Effector CD8-positive, alpha-beta T cell (primary cell): ENCODE results near the gene BCCIP.

Experiments
- DNase-seq: peaks from one replicate; lab custom pipeline; 2025; lab: John Stamatoyannopoulos, UW

BCCIP gene

GRCh38 chr10:125797994-125798662 lies 25.2 kb upstream of the BCCIP start:
- DNase-seq, result no peak

GRCh38 chr10:125799451-125800182 lies 23.7 kb upstream of the BCCIP start:
- DNase-seq, result no peak

GRCh38 chr10:125801574-125801973 lies 21.8 kb upstream of the BCCIP start:
- DNase-seq, result no peak

- no peak for DNase-seq
Measured at GRCh38 chr10:125802131-125802530, 21.2 kb upstream of the BCCIP start.

- no peak for DNase-seq
Measured at GRCh38 chr10:125802739-125803138, 20.6 kb upstream of the BCCIP start.

GRCh38 chr10:125808047-125808446 lies 15.3 kb upstream of the BCCIP start:
- no peak for DNase-seq

GRCh38 chr10:125811251-125811650 lies 12.1 kb upstream of the BCCIP start:
- DNase-seq, result no peak

- no peak for DNase-seq
Measured at GRCh38 chr10:125812128-125812750, 11.1 kb upstream of the BCCIP start.

- no peak for DNase-seq
Measured at GRCh38 chr10:125815764-125816163, 7.6 kb upstream of the BCCIP start.

- no peak for DNase-seq
Measured at GRCh38 chr10:125816548-125816947, 6.8 kb upstream of the BCCIP start.

GRCh38 chr10:125817337-125817946 lies 5.9 kb upstream of the BCCIP start:
- DNase-seq, result no peak

- DNase-seq, result no peak
Measured at GRCh38 chr10:125820701-125821100, 2.6 kb upstream of the BCCIP start.

GRCh38 chr10:125823663-125824251 lies 411 bp downstream of the BCCIP start:
- no peak for DNase-seq

- no peak for DNase-seq
Measured at GRCh38 chr10:125824736-125825135, 1.4 kb downstream of the BCCIP start.

- no peak for DNase-seq
Measured at GRCh38 chr10:125827133-125827532, 3.8 kb downstream of the BCCIP start.

GRCh38 chr10:125828311-125828710 lies 5.0 kb downstream of the BCCIP start:
- DNase-seq, result no peak

GRCh38 chr10:125836746-125837145 lies 13.4 kb downstream of the BCCIP start:
- no peak for DNase-seq

GRCh38 chr10:125838802-125839575 lies 15.6 kb downstream of the BCCIP start:
- no peak for DNase-seq

GRCh38 chr10:125840406-125840805 lies 17.1 kb downstream of the BCCIP start:
- DNase-seq, result no peak

GRCh38 chr10:125840955-125841354 lies 17.6 kb downstream of the BCCIP start:
- no peak for DNase-seq

GRCh38 chr10:125843603-125844329 lies 20.4 kb downstream of the BCCIP start:
- DNase-seq, result no peak
